Measurements from ENCODE around the gene TMEM135. TPM values are rescaled to one million over a fixed set of nuclear protein-coding genes. Genes with fewer than 3 reads are reported as not detected.
A peak's percentile ranks its signal among the peaks of the same experiment; 100 is the strongest.

TMEM135 gene
- total RNA-seq, 2 donors from 2014 or later, result 111 to 113 TPM

DNA sequence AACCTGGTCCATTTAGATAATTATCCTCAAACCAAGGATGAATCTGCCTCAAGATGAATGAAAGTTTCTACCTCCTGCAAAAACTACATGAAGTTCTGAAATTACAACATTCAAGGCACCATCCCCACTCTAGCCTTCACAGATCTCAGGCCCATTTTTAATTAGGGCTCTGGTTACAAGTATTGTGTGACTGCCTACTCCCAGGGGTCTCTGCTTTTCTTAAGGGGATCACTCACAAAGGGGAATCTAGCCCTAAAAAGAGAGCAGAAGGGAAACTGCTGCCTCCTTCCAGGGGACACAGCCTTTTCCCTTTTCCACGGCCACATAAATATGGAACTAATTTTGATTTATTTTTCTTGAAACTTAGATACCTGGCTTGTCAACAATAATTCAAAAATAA lies 17.4 kb upstream of the TMEM135 start:
- peak overlapping the region; percentile 87 for H3K27ac Mint-ChIP-seq
- peaks cover 18% of the 10 kb centered on the region for H3K9me3 Mint-ChIP-seq
- peaks cover 6% of the 10 kb centered on the region for H3K36me3 Mint-ChIP-seq (ENCODE audit: low read depth)
- peaks cover 41% of the 10 kb centered on the region for H3K4me1 Mint-ChIP-seq
- no peaks in the 10 kb centered on the region for H3K27me3 ChIP-seq (ENCODE audit: control insufficient read depth, insufficient read depth, low read length, poor library complexity, severe bottlenecking)
- no CpG with 5 or more reads among the region's 1 CpG for WGBS, 2 experiments (ENCODE audit: insufficient coverage in 1 of 2, insufficient read length in 1 of 2)
- no peaks in the 10 kb centered on the region for H3K27me3 Mint-ChIP-seq (ENCODE audit: insufficient read depth)
- H3K4me1 ChIP-seq (ENCODE audit: control insufficient read depth, insufficient read depth, low read length), result peaks cover 19% of the 10 kb centered on the region
- H3K9ac ChIP-seq (ENCODE audit: extremely low read depth, low read length, poor library complexity, severe bottlenecking), result no peak overlapping the region
- H3K4me3 ChIP-seq (ENCODE audit: low read length), result no peak overlapping the region
- H3K9me3 ChIP-seq (ENCODE audit: control insufficient read depth, low read length), result peaks cover 17% of the 10 kb centered on the region
- no peak overlapping the region for H3K4me3 Mint-ChIP-seq
- TF ChIP-seq, protein P1, sequence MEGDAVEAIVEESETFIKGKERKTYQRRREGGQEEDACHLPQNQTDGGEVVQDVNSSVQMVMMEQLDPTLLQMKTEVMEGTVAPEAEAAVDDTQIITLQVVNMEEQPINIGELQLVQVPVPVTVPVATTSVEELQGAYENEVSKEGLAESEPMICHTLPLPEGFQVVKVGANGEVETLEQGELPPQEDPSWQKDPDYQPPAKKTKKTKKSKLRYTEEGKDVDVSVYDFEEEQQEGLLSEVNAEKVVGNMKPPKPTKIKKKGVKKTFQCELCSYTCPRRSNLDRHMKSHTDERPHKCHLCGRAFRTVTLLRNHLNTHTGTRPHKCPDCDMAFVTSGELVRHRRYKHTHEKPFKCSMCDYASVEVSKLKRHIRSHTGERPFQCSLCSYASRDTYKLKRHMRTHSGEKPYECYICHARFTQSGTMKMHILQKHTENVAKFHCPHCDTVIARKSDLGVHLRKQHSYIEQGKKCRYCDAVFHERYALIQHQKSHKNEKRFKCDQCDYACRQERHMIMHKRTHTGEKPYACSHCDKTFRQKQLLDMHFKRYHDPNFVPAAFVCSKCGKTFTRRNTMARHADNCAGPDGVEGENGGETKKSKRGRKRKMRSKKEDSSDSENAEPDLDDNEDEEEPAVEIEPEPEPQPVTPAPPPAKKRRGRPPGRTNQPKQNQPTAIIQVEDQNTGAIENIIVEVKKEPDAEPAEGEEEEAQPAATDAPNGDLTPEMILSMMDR (conservative IDR thresholded peaks at IDR 0.05), result no peak
- no peaks in the 10 kb centered on the region for H3K36me3 ChIP-seq (ENCODE audit: control insufficient read depth, insufficient read depth, low read length)
- DNase-seq, result no peak
- no peak overlapping the region for H3K27ac ChIP-seq (ENCODE audit: low read depth, low read length)

DNA sequence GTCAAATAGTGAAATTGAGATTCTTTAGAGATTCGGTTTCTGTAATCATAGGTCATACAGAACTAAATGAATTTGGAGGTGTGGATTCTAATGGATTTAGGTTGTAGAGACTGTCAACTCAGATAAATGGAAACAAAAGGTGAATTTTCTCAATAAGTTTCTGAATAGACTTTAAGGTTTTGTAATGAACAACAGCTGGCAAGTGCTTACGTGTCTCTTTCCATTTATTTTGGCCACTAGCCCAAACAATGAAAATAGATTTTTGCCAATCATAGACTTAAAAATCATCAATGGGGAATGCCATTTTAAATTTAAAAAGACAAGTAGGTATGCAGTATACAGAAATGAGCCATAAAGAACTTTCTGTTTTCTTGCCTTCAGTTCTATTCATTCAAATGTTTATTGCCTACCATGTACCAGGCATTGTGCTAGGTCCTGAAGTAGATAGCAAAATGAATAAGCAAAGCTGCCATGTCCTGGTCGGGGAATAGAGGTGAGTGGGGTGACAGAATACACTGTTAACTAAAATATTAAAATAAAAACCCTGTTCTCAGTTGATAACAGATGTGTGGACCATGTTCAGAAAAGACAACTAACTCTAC lies 16.9 kb upstream of the TMEM135 start:
- Mint-ChIP-seq H3K27ac (no peak overlapping the region), H3K27me3 (ENCODE audit: insufficient read depth) (no peaks in the 10 kb centered on the region), H3K4me3 (no peak overlapping the region), H3K9me3 (peaks cover 18% of the 10 kb centered on the region), H3K36me3 (ENCODE audit: low read depth) (peaks cover 6% of the 10 kb centered on the region), H3K4me1 (peaks cover 41% of the 10 kb centered on the region)
- H3K36me3 ChIP-seq (ENCODE audit: control insufficient read depth, insufficient read depth, low read length), result no peaks in the 10 kb centered on the region
- H3K4me3 ChIP-seq (ENCODE audit: low read length), result peak overlapping the region; percentile 25
- H3K9ac ChIP-seq (ENCODE audit: extremely low read depth, low read length, poor library complexity, severe bottlenecking), result no peak overlapping the region
- TF ChIP-seq, protein P1 (conservative IDR thresholded peaks at IDR 0.05), result no peak
- no peaks in the 10 kb centered on the region for H3K27me3 ChIP-seq (ENCODE audit: control insufficient read depth, insufficient read depth, low read length, poor library complexity, severe bottlenecking)
- H3K27ac ChIP-seq (ENCODE audit: low read depth, low read length), result no peak overlapping the region
- WGBS, 2 experiments (ENCODE audit: insufficient coverage in 1 of 2, insufficient read length in 1 of 2), result 73 to 100% methylated on average over 1 to 2 of the region's 3 CpGs
- H3K9me3 ChIP-seq (ENCODE audit: control insufficient read depth, low read length), result peaks cover 20% of the 10 kb centered on the region
- H3K4me1 ChIP-seq (ENCODE audit: control insufficient read depth, insufficient read depth, low read length), result peaks cover 16% of the 10 kb centered on the region
- no peak for DNase-seq

DNA sequence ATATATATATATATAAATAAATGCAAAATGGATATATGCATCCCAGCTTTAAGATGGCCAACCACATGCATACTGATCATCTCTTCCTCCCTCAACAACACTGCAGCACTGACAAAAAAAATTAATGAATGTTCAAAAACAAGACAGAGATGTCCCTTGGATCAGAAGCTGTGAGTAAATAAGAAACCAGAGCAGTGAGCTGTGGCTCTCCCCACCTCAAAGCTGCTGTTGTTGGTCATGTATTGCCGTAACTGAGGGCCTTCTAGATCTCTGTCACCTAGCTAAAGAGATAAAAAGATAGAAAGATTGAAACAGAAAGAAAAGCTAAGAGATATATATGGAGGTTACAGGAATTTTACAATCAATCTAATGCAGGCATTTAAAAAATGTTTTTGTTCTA lies 15.5 kb upstream of the TMEM135 start:
- H3K9me3 ChIP-seq (ENCODE audit: control insufficient read depth, low read length), result peaks cover 28% of the 10 kb centered on the region
- H3K27me3 ChIP-seq (ENCODE audit: control insufficient read depth, insufficient read depth, low read length, poor library complexity, severe bottlenecking), result no peaks in the 10 kb centered on the region
- peaks cover 13% of the 10 kb centered on the region for H3K4me1 ChIP-seq (ENCODE audit: control insufficient read depth, insufficient read depth, low read length)
- Mint-ChIP-seq H3K27ac (peak overlapping the region; percentile 40), H3K4me3 (no peak overlapping the region), H3K27me3 (ENCODE audit: insufficient read depth) (no peaks in the 10 kb centered on the region), H3K36me3 (ENCODE audit: low read depth) (peaks cover 6% of the 10 kb centered on the region), H3K9me3 (peaks cover 20% of the 10 kb centered on the region), H3K4me1 (peaks cover 36% of the 10 kb centered on the region)
- H3K27ac ChIP-seq (ENCODE audit: low read depth, low read length), result no peak overlapping the region
- TF ChIP-seq, protein P1 (conservative IDR thresholded peaks at IDR 0.05), result no peak
- H3K9ac ChIP-seq (ENCODE audit: extremely low read depth, low read length, poor library complexity, severe bottlenecking), result no peak overlapping the region
- no peaks in the 10 kb centered on the region for H3K36me3 ChIP-seq (ENCODE audit: control insufficient read depth, insufficient read depth, low read length)
- 60 to 68% methylated on average over 1 of the region's 1 CpG for WGBS, 2 experiments (ENCODE audit: insufficient coverage in 1 of 2, insufficient read length in 1 of 2)
- no peak overlapping the region for H3K4me3 ChIP-seq (ENCODE audit: low read length)
- DNase-seq, result no peak

All from endodermal cell (in vitro differentiated cells).